Progenitor cell of endocrine pancreas (in vitro differentiated cells): ENCODE measurements around the gene CREBL2. TPM values are rescaled to one million over a fixed set of nuclear protein-coding genes. Genes with fewer than 3 reads are reported as not detected.
"Not testable (repeated sequence)": the region's sequence is repeated elsewhere in the genome, so short reads cannot be mapped to it uniquely, and the experiment has no call there.

ENCODE experiments used
- DNase-seq: peaks from one replicate; pipeline ENCODE4 v3.0.0; 2021; ENCODE audit warnings: low spot score; ENCODE audit not compliant: unreplicated experiment
- H3K27ac Mint-ChIP-seq: 2 replicates; pipeline ENCODE4 v1.8.0; 2021; ENCODE audit warnings: mild to moderate bottlenecking, moderate library complexity, mixed read lengths
- H3K27me3 Mint-ChIP-seq: 2 replicates; pipeline ENCODE4 v1.8.0; 2021; ENCODE audit warnings: mixed read lengths
- H3K36me3 Mint-ChIP-seq: 2 replicates; pipeline ENCODE4 v1.8.0; 2022; ENCODE audit warnings: mixed read lengths; ENCODE audit not compliant: insufficient read depth
- H3K4me1 Mint-ChIP-seq: 2 replicates; pipeline ENCODE4 v1.8.0; 2021; ENCODE audit warnings: low read depth, mixed read lengths
- H3K4me3 Mint-ChIP-seq: 2 replicates; pipeline ENCODE4 v1.8.0; 2021; ENCODE audit warnings: low read depth, mild to moderate bottlenecking, moderate library complexity, mixed read lengths
- H3K9me3 Mint-ChIP-seq: 2 replicates; pipeline ENCODE4 v1.8.0; 2021; ENCODE audit warnings: low read depth, mixed read lengths
- total RNA-seq: library from RNA; stranded (reverse); gene quantifications from 2 replicates; pipeline ENCODE4 v1.2.1, GENCODE V29; 2021
- TF ChIP-seq, protein P1 (sequence below): fragments of 200-600 bp; sonication (generic); IDR thresholded peaks from one replicate; pipeline ENCODE4 v1.5.0; 2021; ENCODE audit warnings: antibody characterized with exemption, mild to moderate bottlenecking; ENCODE audit not compliant: unreplicated experiment

The CREBL2 gene
- total RNA-seq, 1 donor from 2014 or later: 18.5 TPM

DNA sequence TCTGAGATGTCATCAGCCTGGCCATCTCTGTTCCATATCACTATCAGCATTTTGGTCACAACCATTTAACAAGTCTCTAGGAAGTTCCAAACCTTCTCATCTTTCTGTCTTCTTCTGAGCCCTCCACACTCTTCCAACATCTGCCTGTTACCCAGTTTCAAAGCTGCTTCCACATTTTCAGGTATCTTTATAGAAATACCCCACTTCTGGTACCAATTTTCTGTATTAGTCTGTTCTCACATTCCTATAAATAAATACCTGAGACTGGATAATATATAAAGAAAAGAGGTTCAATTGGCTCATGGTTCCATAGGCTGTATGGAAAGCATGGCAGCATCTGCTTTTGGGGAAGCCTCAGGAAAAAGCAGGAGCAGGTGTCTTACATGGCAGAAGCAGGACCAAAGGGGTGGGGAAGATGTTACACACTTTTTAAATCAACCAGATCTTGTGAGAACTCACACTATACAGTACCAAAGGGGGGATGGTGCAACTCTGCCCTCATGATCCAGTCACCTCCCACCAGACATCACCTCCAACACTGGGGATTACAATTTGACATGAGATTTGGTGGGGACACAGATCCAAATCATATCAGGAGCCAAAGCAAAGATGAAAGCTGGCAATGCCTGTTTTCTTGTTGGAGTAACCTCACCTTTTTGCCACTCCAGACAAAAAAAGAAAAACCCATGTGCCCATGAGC, 37.4 kb downstream of the CREBL2 start:
- Mint-ChIP-seq H3K4me3 (no peak overlapping the region), H3K27ac (no peak overlapping the region), H3K27me3 (no peaks in the 10 kb centered on the region), H3K4me1 (no peaks in the 10 kb centered on the region), H3K9me3 (peaks cover 31% of the 10 kb centered on the region), H3K36me3 (peaks cover 25% of the 10 kb centered on the region)
- no peak for DNase-seq
- TF ChIP-seq, protein P1, sequence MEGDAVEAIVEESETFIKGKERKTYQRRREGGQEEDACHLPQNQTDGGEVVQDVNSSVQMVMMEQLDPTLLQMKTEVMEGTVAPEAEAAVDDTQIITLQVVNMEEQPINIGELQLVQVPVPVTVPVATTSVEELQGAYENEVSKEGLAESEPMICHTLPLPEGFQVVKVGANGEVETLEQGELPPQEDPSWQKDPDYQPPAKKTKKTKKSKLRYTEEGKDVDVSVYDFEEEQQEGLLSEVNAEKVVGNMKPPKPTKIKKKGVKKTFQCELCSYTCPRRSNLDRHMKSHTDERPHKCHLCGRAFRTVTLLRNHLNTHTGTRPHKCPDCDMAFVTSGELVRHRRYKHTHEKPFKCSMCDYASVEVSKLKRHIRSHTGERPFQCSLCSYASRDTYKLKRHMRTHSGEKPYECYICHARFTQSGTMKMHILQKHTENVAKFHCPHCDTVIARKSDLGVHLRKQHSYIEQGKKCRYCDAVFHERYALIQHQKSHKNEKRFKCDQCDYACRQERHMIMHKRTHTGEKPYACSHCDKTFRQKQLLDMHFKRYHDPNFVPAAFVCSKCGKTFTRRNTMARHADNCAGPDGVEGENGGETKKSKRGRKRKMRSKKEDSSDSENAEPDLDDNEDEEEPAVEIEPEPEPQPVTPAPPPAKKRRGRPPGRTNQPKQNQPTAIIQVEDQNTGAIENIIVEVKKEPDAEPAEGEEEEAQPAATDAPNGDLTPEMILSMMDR: no peak

DNA sequence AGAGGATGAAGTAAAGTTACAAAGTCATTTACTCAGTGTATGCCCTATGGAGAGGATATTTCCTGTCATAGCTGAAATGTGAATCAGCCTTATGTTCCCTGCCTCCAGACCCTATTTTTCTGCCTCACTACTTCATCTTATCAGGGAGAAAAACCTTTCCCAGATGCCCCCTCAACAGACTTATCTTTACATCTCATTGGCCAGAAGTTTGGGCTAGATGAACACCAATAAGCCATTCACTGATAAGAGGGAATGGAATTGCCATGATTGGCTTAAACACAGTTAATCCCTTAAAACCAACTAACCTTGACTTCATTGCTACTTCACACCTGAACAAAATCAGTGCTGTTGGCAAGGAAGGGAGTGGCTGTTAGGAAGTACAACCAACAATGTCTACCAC, 40.1 kb downstream of the CREBL2 start:
- Mint-ChIP-seq H3K36me3 (peaks cover 12% of the 10 kb centered on the region), H3K9me3 (peaks cover 29% of the 10 kb centered on the region)

GRCh38 chr12:12652704-12653103, 41.0 kb downstream of the CREBL2 start:
- not testable (repeated sequence) for H3K36me3 Mint-ChIP-seq, H3K4me1 Mint-ChIP-seq, H3K27ac Mint-ChIP-seq, H3K27me3 Mint-ChIP-seq, DNase-seq, H3K4me3 Mint-ChIP-seq
- H3K9me3 Mint-ChIP-seq: peaks cover 23% of the 10 kb centered on the region

More for the DNA sequence above, 40.1 kb downstream of the CREBL2 start:
- H3K4me1 Mint-ChIP-seq: peaks cover 5% of the 10 kb centered on the region
- TF ChIP-seq, protein P1: no peak
- H3K27ac Mint-ChIP-seq: no peak overlapping the region
- H3K4me3 Mint-ChIP-seq: no peak overlapping the region
- DNase-seq: no peak
- no peaks in the 10 kb centered on the region for H3K27me3 Mint-ChIP-seq

- H3K27me3 Mint-ChIP-seq: no peaks in the 10 kb centered on the region
- H3K36me3 Mint-ChIP-seq: peaks cover under 1% of the 10 kb centered on the region
- peaks cover 12% of the 10 kb centered on the region for H3K9me3 Mint-ChIP-seq
- no peak overlapping the region for H3K4me3 Mint-ChIP-seq
- no peak for DNase-seq
- TF ChIP-seq, protein P1: no peak
- peaks cover 5% of the 10 kb centered on the region for H3K4me1 Mint-ChIP-seq
- no peak overlapping the region for H3K27ac Mint-ChIP-seq
Measured at GRCh38 chr12:12653922-12654321, 42.2 kb downstream of the CREBL2 start.

- H3K4me1 Mint-ChIP-seq: peaks cover 5% of the 10 kb centered on the region
- TF ChIP-seq, protein P1: no peak
- H3K9me3 Mint-ChIP-seq: peaks cover 3% of the 10 kb centered on the region
- no peak overlapping the region for H3K4me3 Mint-ChIP-seq
- DNase-seq: no peak
- H3K27ac Mint-ChIP-seq: no peak overlapping the region
- no peaks in the 10 kb centered on the region for H3K27me3 Mint-ChIP-seq
- no peaks in the 10 kb centered on the region for H3K36me3 Mint-ChIP-seq
Measured at GRCh38 chr12:12654691-12655460, 43.2 kb downstream of the CREBL2 start.
